IMR-90 (cell line): ENCODE measurements around the gene CD300LF.

Experiments used
- CEBPB ChIP-seq: IDR thresholded peaks from 2 replicates; pipeline ENCODE4 v1.6.1; 2012; ENCODE audit warnings: low read depth, low read length, improper control_type of control experiment
- CHD1 ChIP-seq: IDR thresholded peaks from 2 replicates; pipeline ENCODE4 v1.6.1; 2012; ENCODE audit warnings: low read depth, low read length, improper control_type of control experiment
- FOS ChIP-seq: fragments of 150-350 bp; IDR thresholded peaks from 2 replicates; pipeline ENCODE4 v1.6.1; 2016; ENCODE audit warnings: low read depth, low read length
- MAFK ChIP-seq: IDR thresholded peaks from 2 replicates; pipeline ENCODE4 v1.6.1; 2012; ENCODE audit warnings: low read depth, low read length, improper control_type of control experiment
- MAZ ChIP-seq: IDR thresholded peaks from 2 replicates; pipeline ENCODE4 v1.6.1; 2012; ENCODE audit warnings: low read depth, mild to moderate bottlenecking, low read length, improper control_type of control experiment, moderate library complexity, borderline replicate concordance
- MXI1 ChIP-seq: IDR thresholded peaks from 2 replicates; pipeline ENCODE4 v1.6.1; 2012; ENCODE audit warnings: low read depth, mild to moderate bottlenecking, low read length, moderate library complexity, borderline replicate concordance
- NFE2L2 ChIP-seq: fragments of 150-350 bp; IDR thresholded peaks from 2 replicates; pipeline ENCODE4 v1.6.1; 2016; ENCODE audit warnings: low read depth, mild to moderate bottlenecking, low read length
- POLR2A ChIP-seq: IDR thresholded peaks from 2 replicates; pipeline ENCODE4 v1.6.1; 2012; ENCODE audit warnings: mild to moderate bottlenecking, low read depth, low read length
- RAD21 ChIP-seq: IDR thresholded peaks from 2 replicates; pipeline ENCODE4 v1.6.1; 2012; ENCODE audit warnings: low read length, improper control_type of control experiment
- RCOR1 ChIP-seq: IDR thresholded peaks from 2 replicates; pipeline ENCODE4 v1.6.1; 2012; ENCODE audit warnings: mild to moderate bottlenecking, low read length, improper control_type of control experiment; ENCODE audit not compliant: insufficient replicate concordance
- RFX5 ChIP-seq: IDR thresholded peaks from 2 replicates; pipeline ENCODE4 v1.8.0; 2012; ENCODE audit warnings: low read depth, mild to moderate bottlenecking, low read length, moderate library complexity
- SMC3 ChIP-seq: fragments of 150-350 bp; IDR thresholded peaks from 2 replicates; pipeline ENCODE4 v1.6.1; 2016; ENCODE audit warnings: low read depth, mild to moderate bottlenecking, antibody characterized with exemption, low read length, moderate library complexity
- TF ChIP-seq, protein P1 (sequence below): conservative IDR thresholded peaks from 2 replicates; pipeline ENCODE4 v1.5.1; 2012; ENCODE audit warnings: mild to moderate bottlenecking, low read depth, low read length, improper control_type of control experiment
- TF ChIP-seq, protein P2 (sequence below): fragments of 150-350 bp; IDR thresholded peaks from 2 replicates; pipeline ENCODE4 v1.6.1; 2017; ENCODE audit warnings: mild to moderate bottlenecking, antibody characterized with exemption, low read length, low read depth

DNA sequence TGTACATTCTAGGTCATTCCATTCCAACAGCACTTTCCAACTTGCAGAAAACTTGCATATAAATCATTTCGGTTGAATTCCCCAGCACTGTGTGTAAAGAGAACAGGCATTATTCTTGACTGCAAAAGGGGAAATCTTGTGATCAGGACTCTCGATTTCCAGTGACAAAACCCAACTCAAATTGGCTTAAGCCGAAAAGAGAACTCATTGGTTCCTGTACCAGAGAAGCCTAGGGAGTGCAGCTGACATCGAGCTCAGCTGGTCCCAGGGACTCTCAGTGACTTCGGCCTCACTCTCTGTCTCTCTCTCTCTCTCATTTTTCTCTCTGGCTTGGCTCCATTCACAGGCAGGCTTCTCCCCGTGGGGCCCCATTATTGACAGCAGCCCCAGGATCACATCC is 30.7 kb downstream of the CD300LF start:
- TF ChIP-seq POLR2A (no peak), RAD21 (no peak), MAZ (no peak), CEBPB (no peak), NFE2L2 (no peak), RCOR1 (no peak), MAFK (no peak), SMC3 (no peak), FOS (no peak), RFX5 (no peak), CHD1 (no peak), MXI1 (no peak)
- TF ChIP-seq, protein P1, sequence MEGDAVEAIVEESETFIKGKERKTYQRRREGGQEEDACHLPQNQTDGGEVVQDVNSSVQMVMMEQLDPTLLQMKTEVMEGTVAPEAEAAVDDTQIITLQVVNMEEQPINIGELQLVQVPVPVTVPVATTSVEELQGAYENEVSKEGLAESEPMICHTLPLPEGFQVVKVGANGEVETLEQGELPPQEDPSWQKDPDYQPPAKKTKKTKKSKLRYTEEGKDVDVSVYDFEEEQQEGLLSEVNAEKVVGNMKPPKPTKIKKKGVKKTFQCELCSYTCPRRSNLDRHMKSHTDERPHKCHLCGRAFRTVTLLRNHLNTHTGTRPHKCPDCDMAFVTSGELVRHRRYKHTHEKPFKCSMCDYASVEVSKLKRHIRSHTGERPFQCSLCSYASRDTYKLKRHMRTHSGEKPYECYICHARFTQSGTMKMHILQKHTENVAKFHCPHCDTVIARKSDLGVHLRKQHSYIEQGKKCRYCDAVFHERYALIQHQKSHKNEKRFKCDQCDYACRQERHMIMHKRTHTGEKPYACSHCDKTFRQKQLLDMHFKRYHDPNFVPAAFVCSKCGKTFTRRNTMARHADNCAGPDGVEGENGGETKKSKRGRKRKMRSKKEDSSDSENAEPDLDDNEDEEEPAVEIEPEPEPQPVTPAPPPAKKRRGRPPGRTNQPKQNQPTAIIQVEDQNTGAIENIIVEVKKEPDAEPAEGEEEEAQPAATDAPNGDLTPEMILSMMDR = no peak
- TF ChIP-seq, protein P2, sequence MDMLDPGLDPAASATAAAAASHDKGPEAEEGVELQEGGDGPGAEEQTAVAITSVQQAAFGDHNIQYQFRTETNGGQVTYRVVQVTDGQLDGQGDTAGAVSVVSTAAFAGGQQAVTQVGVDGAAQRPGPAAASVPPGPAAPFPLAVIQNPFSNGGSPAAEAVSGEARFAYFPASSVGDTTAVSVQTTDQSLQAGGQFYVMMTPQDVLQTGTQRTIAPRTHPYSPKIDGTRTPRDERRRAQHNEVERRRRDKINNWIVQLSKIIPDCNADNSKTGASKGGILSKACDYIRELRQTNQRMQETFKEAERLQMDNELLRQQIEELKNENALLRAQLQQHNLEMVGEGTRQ = no peak
